IMR-90 (cell line): ENCODE measurements around the gene ANKLE1. TPM values are rescaled to one million over a fixed set of nuclear protein-coding genes. Genes with fewer than 3 reads are reported as not detected.

Source experiments
- BHLHE40 ChIP-seq: fragments of 150-350 bp; IDR thresholded peaks from 2 replicates; pipeline ENCODE4 v1.6.1; 2016; ENCODE audit warnings: mild to moderate bottlenecking, low read depth, low read length
- SMC3 ChIP-seq: fragments of 150-350 bp; IDR thresholded peaks from 2 replicates; pipeline ENCODE4 v1.6.1; 2016; ENCODE audit warnings: low read depth, mild to moderate bottlenecking, antibody characterized with exemption, low read length, moderate library complexity
- polyA plus RNA-seq, 3 experiments: library from polyadenylated mRNA; depleted of rRNA; stranded (reverse); fragments of >200 nt; gene quantifications; 2 replicates each; pipeline ENCODE4 v1.2.3, GENCODE V29; 2012; ENCODE audit warnings: low replicate concordance in 1 of 3
- total RNA-seq: library from RNA; depleted of rRNA; stranded (reverse); fragments of >200 nt; gene quantifications from 2 replicates; pipeline ENCODE4 v1.2.3, GENCODE V29; 2012
- TF ChIP-seq, protein P1 (sequence below): conservative IDR thresholded peaks from 2 replicates; pipeline ENCODE4 v1.5.1; 2012; ENCODE audit warnings: mild to moderate bottlenecking, low read depth, low read length, improper control_type of control experiment

The ANKLE1 gene
- total and polyA plus RNA-seq, 2 of the 4 experiments (the other 2 are of a cell fraction) = under 0.01 to 0.87 TPM

DNA sequence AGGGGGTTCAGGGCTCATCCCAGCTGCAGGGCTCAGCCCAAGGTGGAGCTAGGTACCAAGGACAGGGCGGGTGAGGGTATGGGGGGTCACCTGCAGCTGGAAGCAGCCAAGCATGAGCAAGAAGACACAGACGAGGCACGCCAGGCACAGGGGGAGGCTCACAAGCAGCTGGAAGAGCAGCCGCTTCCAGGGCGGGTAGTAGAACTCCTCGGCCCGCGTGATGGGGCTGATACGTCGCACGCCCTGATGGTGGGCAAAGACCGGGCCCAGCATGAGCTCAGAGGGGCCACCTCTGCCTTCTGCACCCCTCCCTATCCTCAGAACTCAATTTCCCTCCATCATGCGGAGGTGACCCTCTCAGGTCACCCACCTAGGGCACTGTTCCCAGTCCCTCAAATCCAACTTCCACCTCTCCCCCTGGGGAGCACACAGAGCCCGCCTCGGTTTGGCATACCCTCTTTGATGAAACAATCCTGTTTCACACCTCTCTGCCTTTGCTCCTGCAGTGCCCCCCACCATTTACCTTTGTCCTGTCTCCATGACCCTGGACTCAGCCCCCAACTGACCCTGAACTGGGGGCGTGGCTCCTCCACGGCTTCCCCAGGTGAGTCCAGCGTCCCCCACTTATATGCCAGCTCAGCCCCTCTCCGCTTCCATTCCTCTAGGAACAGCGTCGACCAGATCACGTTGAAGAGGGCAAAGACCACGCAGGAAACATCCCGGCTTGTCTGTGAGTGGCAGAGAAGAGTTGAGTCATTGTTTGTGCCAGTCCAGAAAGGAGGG is 48.8 kb downstream of the ANKLE1 start (continued):
- TF ChIP-seq, protein P1, sequence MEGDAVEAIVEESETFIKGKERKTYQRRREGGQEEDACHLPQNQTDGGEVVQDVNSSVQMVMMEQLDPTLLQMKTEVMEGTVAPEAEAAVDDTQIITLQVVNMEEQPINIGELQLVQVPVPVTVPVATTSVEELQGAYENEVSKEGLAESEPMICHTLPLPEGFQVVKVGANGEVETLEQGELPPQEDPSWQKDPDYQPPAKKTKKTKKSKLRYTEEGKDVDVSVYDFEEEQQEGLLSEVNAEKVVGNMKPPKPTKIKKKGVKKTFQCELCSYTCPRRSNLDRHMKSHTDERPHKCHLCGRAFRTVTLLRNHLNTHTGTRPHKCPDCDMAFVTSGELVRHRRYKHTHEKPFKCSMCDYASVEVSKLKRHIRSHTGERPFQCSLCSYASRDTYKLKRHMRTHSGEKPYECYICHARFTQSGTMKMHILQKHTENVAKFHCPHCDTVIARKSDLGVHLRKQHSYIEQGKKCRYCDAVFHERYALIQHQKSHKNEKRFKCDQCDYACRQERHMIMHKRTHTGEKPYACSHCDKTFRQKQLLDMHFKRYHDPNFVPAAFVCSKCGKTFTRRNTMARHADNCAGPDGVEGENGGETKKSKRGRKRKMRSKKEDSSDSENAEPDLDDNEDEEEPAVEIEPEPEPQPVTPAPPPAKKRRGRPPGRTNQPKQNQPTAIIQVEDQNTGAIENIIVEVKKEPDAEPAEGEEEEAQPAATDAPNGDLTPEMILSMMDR = no peak
- TF ChIP-seq BHLHE40 = no peak
- TF ChIP-seq SMC3 = no peak
